Breast epithelium (tissue), 4 donors: Measurements from ENCODE around the gene TP53AIP1. TPM values are rescaled to one million over a fixed set of nuclear protein-coding genes. Genes with fewer than 3 reads are reported as not detected.
"Not testable (repeated sequence)": the region's sequence is repeated elsewhere in the genome, so short reads cannot be mapped to it uniquely, and the experiment has no call there.

Source experiments
- DNase-seq, 2 donors: peaks; one replicate each; pipeline ENCODE4 v3.0.0-alpha.2; 2019; ENCODE audit warnings: low spot score in 2 of 2
- H3K27ac ChIP-seq, 2 donors: fragments of 200-600 bp; sonication (generic) in 1 of 2; one replicate each; pipeline ENCODE4 v1.5.1; 2016 to 2019; ENCODE audit warnings: mild to moderate bottlenecking in 1 of 2
- H3K27me3 ChIP-seq, 2 donors: fragments of 200-600 bp; sonication (generic) in 1 of 2; one replicate each; pipeline versions ENCODE4 v1.5.1 to v1.6.0; 2017 to 2019; ENCODE audit warnings: control low read depth in 1 of 2, mild to moderate bottlenecking in 1 of 2
- H3K36me3 ChIP-seq: fragments of 200-600 bp; one replicate; pipeline ENCODE4 v1.5.1; 2019
- H3K4me1 ChIP-seq, 2 donors: fragments of 200-600 bp; sonication (generic); one replicate each; pipeline ENCODE4 v1.5.1; 2016 to 2019; ENCODE audit warnings: control low read depth in 1 of 2
- H3K4me3 ChIP-seq, 3 donors: fragments of 200-600 bp; sonication (generic); 1 replicate in 2 of 3; 2 replicates in 1 of 3; pipeline ENCODE4 v1.5.1; 2016 to 2019; ENCODE audit warnings: mild to moderate bottlenecking in 3 of 3, moderate library complexity in 2 of 3
- H3K9me3 ChIP-seq, 2 donors: fragments of 200-600 bp; sonication (generic) in 1 of 2; one replicate each; pipeline ENCODE4 v1.5.1; 2016 to 2019; ENCODE audit warnings: control low read depth in 1 of 2
- CTCF ChIP-seq, 3 donors: fragments of 450-650 bp; IDR thresholded peaks; one replicate each; pipeline ENCODE4 v1.5.1; 2016 to 2017; ENCODE audit warnings: antibody characterized with exemption in 3 of 3, mild to moderate bottlenecking in 3 of 3, moderate library complexity in 3 of 3
- POLR2A ChIP-seq: fragments of 450-650 bp; IDR thresholded peaks from one replicate; pipeline ENCODE4 v1.6.1; 2016; ENCODE audit warnings: antibody characterized with exemption, mild to moderate bottlenecking, moderate library complexity
- POLR2AphosphoS5 ChIP-seq, 3 donors: sonication (generic); formaldehyde crosslinking; IDR thresholded peaks; one replicate each; pipeline ENCODE4 v1.6.1; 2017; ENCODE audit warnings: antibody characterized with exemption in 3 of 3
- intact Hi-C: fragments of 100-400 bp; cut with DNase I; formaldehyde crosslinking; loops from one replicate; pipeline ENCODE4 v1.15.1; 2023; ENCODE audit warnings: low total_unique reads
- total RNA-seq, 3 donors: library from RNA; depleted of rRNA; stranded (reverse); fragments of >200 nt; gene quantifications; one replicate each; pipeline ENCODE4 v1.1.0, GENCODE V29; 2016

Gene TP53AIP1
- total RNA-seq, 3 donors from 2014 or later: 0.16 to 0.59 (median 0.33) TPM

- Histone ChIP-seq H3K27ac (no peak overlapping the region), H3K4me1 (no peaks in the 10 kb centered on the region), H3K9me3 (no peaks in the 10 kb centered on the region), H3K4me3 (no peak overlapping the region), H3K36me3 (no peaks in the 10 kb centered on the region), H3K27me3 (peaks cover 0 to 5% of the 10 kb centered on the region in 2 donors)
- TF ChIP-seq CTCF (IDR thresholded peaks at IDR 0.05) (no peak), POLR2AphosphoS5 (IDR thresholded peaks at IDR 0.05) (no peak)
- DNase-seq: no peak
- intact Hi-C loops: loop anchor here (2.0 kb wide), 1 partner anchor 33 kb away; no protein-coding TSS in a partner anchor
These were observed 20.9 kb downstream of the TP53AIP1 start for GRCh38 chr11:128921793-128922192.

- Histone ChIP-seq H3K27ac (no peak overlapping the region), H3K36me3 (no peaks in the 10 kb centered on the region), H3K9me3 (no peaks in the 10 kb centered on the region), H3K4me3 (no peak overlapping the region), H3K27me3 (no peaks in the 10 kb centered on the region), H3K4me1 (no peaks in the 10 kb centered on the region)
- no peak for TF ChIP-seq POLR2A
- no peak for TF ChIP-seq CTCF (IDR thresholded peaks at IDR 0.05)
- no peak for TF ChIP-seq POLR2AphosphoS5 (IDR thresholded peaks at IDR 0.05)
- intact Hi-C loops: loop anchor here (2.0 kb wide), 1 partner anchor 32 kb away; no protein-coding TSS in a partner anchor
- no peak for DNase-seq
These were observed 22.0 kb downstream of the TP53AIP1 start for GRCh38 chr11:128920666-128921065.

GRCh38 chr11:128919635-128920034, 23.0 kb downstream of the TP53AIP1 start:
- H3K4me3 ChIP-seq, H3K27me3 ChIP-seq, DNase-seq, H3K36me3 ChIP-seq, H3K9me3 ChIP-seq, H3K4me1 ChIP-seq, H3K27ac ChIP-seq: not testable (repeated sequence)
- intact Hi-C loops: loop anchor here (2.0 kb wide), 1 partner anchor 31 kb away; no protein-coding TSS in a partner anchor

- Histone ChIP-seq H3K36me3 (no peaks in the 10 kb centered on the region), H3K9me3 (no peaks in the 10 kb centered on the region), H3K4me3 (no peak overlapping the region), H3K27me3 (peaks cover 0 to 3% of the 10 kb centered on the region in 2 donors), H3K4me1 (no peaks in the 10 kb centered on the region), H3K27ac (no peak overlapping the region)
- intact Hi-C loops: no loop called here
- TF ChIP-seq POLR2A: no peak
- TF ChIP-seq CTCF (IDR thresholded peaks at IDR 0.05): no peak
- TF ChIP-seq POLR2AphosphoS5 (IDR thresholded peaks at IDR 0.05): no peak
- no peak for DNase-seq
These were observed 23.5 kb downstream of the TP53AIP1 start for GRCh38 chr11:128919216-128919615.

GRCh38 chr11:128917144-128917724, 25.4 kb downstream of the TP53AIP1 start:
- H3K27me3 ChIP-seq: peaks cover 0 to 6% of the 10 kb centered on the region in 2 donors
- H3K27ac ChIP-seq: no peak overlapping the region
- no peak for DNase-seq
- no peak overlapping the region for H3K4me3 ChIP-seq
- no peaks in the 10 kb centered on the region for H3K9me3 ChIP-seq
- H3K4me1 ChIP-seq: no peaks in the 10 kb centered on the region
- TF ChIP-seq POLR2AphosphoS5 (IDR thresholded peaks at IDR 0.05): no peak
- no peak for TF ChIP-seq POLR2A
- no peak for TF ChIP-seq CTCF (IDR thresholded peaks at IDR 0.05)
- intact Hi-C loops: no loop called here
- H3K36me3 ChIP-seq: no peaks in the 10 kb centered on the region
